ENCODE measurements around the gene C1QTNF9. TPM values are rescaled to one million over a fixed set of nuclear protein-coding genes. Genes with fewer than 3 reads are reported as not detected.

Gene C1QTNF9
- total and polyA plus RNA-seq, 9 of the 15 experiments (the other 6 are each of a cell fraction or from before 2014, with no cell fraction given), result not detected

DNA sequence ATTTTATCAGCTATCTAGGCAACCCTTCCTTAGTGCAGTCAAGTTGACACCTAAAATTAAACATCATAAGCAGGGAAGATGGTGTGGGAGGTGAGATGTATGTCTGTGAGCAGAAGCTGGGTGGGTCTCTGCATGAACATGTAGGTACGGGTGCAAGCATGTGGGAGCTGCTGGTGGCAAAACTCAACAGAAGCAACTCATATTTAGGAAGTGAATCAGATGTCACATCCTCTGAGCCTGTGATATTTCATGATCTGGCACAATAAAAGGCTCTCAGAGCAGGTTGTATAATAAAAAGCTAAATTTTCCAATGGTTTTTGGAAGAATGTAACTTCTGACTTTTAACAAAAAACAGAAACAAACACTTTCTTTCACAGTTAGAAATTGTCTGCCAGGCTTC lies 44.4 kb downstream of the C1QTNF9 start:
- intact Hi-C loops (cut with micrococcal nuclease) (no loop called here), in situ Hi-C loops (cut with MboI) (loop anchor here (10.0 kb wide), 1 partner anchor 1419 kb away; no protein-coding TSS in a partner anchor)
- ATAC-seq, result no peak
- ChIA-PET POLR2A (interaction anchor here (0.5 to 0.8 kb wide), 2 partner anchors 15 to 28 kb away, joined by 3 read pairs; no protein-coding TSS in a partner anchor), CTCF (ENCODE audit: low intra/inter-chr PET ratio) (no interaction called here)
- no peaks in the 10 kb centered on the region for H3K36me3 ChIP-seq (ENCODE audit: control insufficient read depth, insufficient read depth, low read length)
- no peak overlapping the region for H3K4me2 ChIP-seq (ENCODE audit: insufficient read depth, low read length)
- no peak overlapping the region for H3K9ac ChIP-seq (ENCODE audit: insufficient read depth in 1 of 2, low read depth in 2 of 2, low read length in 2 of 2)
- H3K27ac ChIP-seq (ENCODE audit: extremely low read depth, low read depth, low read length), result no peak overlapping the region
- BruUV-seq (replicated peaks), result no TSS peak
- no peaks in the 10 kb centered on the region for H4K20me1 ChIP-seq (replicated peaks; ENCODE audit: control insufficient read depth, insufficient read depth, low read length)
- H3K27me3 ChIP-seq (ENCODE audit: control insufficient read depth in 2 of 2, insufficient read depth in 2 of 2, low read length in 2 of 2), result no peaks in the 10 kb centered on the region
- no peaks in the 10 kb centered on the region for H3K9me1 ChIP-seq (ENCODE audit: control insufficient read depth, insufficient read depth, low read length)
- FAIRE-seq, result no peak
- no peak overlapping the region for H3K4me3 ChIP-seq
- H3K79me2 ChIP-seq (ENCODE audit: control insufficient read depth, insufficient read depth, low read length), result no peaks in the 10 kb centered on the region
- WGBS (ENCODE audit: insufficient coverage, low coverage, missing lambda C conversion rate), result 0% methylated on average over 1 of the region's 1 CpG
- H2AFZ ChIP-seq (ENCODE audit: low read depth, low read length), result no peak overlapping the region
- TF ChIP-seq, protein P1, sequence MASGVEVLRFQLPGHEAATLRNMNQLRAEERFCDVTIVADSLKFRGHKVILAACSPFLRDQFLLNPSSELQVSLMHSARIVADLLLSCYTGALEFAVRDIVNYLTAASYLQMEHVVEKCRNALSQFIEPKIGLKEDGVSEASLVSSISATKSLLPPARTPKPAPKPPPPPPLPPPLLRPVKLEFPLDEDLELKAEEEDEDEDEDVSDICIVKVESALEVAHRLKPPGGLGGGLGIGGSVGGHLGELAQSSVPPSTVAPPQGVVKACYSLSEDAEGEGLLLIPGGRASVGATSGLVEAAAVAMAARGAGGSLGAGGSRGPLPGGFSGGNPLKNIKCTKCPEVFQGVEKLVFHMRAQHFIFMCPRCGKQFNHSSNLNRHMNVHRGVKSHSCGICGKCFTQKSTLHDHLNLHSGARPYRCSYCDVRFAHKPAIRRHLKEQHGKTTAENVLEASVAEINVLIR (CRISPR knock-in tag; IDR thresholded peaks at IDR 0.05), result no peak
- TF ChIP-seq RBM14 (IDR thresholded peaks at IDR 0.05; ENCODE audit: borderline replicate concordance, insufficient read depth, low read depth, low read length), result no peak
- TF ChIP-seq, protein P2, sequence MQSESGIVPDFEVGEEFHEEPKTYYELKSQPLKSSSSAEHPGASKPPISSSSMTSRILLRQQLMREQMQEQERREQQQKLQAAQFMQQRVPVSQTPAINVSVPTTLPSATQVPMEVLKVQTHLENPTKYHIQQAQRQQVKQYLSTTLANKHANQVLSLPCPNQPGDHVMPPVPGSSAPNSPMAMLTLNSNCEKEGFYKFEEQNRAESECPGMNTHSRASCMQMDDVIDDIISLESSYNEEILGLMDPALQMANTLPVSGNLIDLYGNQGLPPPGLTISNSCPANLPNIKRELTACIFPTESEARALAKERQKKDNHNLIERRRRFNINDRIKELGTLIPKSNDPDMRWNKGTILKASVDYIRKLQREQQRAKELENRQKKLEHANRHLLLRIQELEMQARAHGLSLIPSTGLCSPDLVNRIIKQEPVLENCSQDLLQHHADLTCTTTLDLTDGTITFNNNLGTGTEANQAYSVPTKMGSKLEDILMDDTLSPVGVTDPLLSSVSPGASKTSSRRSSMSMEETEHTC (IDR thresholded peaks at IDR 0.05), result no peak
- TF ChIP-seq GTF2A2 (tag; IDR thresholded peaks at IDR 0.05), result no peak
- TF ChIP-seq, protein P3, sequence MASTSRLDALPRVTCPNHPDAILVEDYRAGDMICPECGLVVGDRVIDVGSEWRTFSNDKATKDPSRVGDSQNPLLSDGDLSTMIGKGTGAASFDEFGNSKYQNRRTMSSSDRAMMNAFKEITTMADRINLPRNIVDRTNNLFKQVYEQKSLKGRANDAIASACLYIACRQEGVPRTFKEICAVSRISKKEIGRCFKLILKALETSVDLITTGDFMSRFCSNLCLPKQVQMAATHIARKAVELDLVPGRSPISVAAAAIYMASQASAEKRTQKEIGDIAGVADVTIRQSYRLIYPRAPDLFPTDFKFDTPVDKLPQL (IDR thresholded peaks at IDR 0.05; ENCODE audit: extremely low read depth, insufficient read length), result no peak
- no peak for TF ChIP-seq ARID1B (IDR thresholded peaks at IDR 0.05)
- H3K9me3 ChIP-seq (replicated peaks; ENCODE audit: control insufficient read depth, insufficient read depth, low read depth, low read length), result no peaks in the 10 kb centered on the region; the same call in 1 of the 2 replicates
- no peaks in the 10 kb centered on the region for H3K4me1 ChIP-seq (replicated peaks in 1 of 2; ENCODE audit: control insufficient read depth in 2 of 2, insufficient read depth in 2 of 2, low read length in 2 of 2)
- DNase-seq (ENCODE audit: extremely low read depth in 1 of 4, low spot score in 3 of 4), result no peak
